RWPE2 (cell line): ENCODE data around the gene KCTD8.

ENCODE experiments used
- ATAC-seq: fragments of 200-7000 bp; cut with Tn5 transposase; 3 replicates; pipeline ENCODE4 v1.9.1; 2021; ENCODE audit warnings: low read depth
- DNase-seq: peaks from one replicate; pipeline ENCODE4 v3.0.0-alpha.2; 2020; ENCODE audit warnings: low spot score
- H3K27ac ChIP-seq: fragments of 450-650 bp; 2 replicates; pipeline ENCODE4 v1.5.1; 2017; ENCODE audit warnings: mild to moderate bottlenecking; ENCODE audit not compliant: poor library complexity, severe bottlenecking
- H3K27me3 ChIP-seq: fragments of 250-450 bp; sonication (Bioruptor Pico); 2 replicates; pipeline ENCODE4 v1.5.1; 2021; ENCODE audit warnings: mild to moderate bottlenecking, moderate library complexity; ENCODE audit not compliant: insufficient read depth, poor library complexity, severe bottlenecking
- H3K36me3 ChIP-seq: fragments of 250-450 bp; sonication (Bioruptor Pico); 2 replicates; pipeline ENCODE4 v1.5.1; 2020; ENCODE audit warnings: low read depth, mild to moderate bottlenecking, moderate library complexity
- H3K4me1 ChIP-seq: fragments of 250-450 bp; sonication (Bioruptor Pico); 2 replicates; pipeline ENCODE4 v1.5.1; 2021; ENCODE audit warnings: mild to moderate bottlenecking, moderate library complexity; ENCODE audit not compliant: insufficient read depth, poor library complexity, severe bottlenecking
- H3K4me3 ChIP-seq: fragments of 250-450 bp; sonication (Bioruptor Pico); 2 replicates; pipeline ENCODE4 v1.5.1; 2021; ENCODE audit warnings: mild to moderate bottlenecking, moderate library complexity; ENCODE audit not compliant: severe bottlenecking
- H3K9me3 ChIP-seq: fragments of 250-450 bp; sonication (Bioruptor Pico); 2 replicates; pipeline ENCODE4 v1.5.1; 2021; ENCODE audit warnings: mild to moderate bottlenecking, moderate library complexity; ENCODE audit not compliant: severe bottlenecking
- CTCF ChIP-seq: fragments of 450-650 bp; IDR thresholded peaks from one replicate; pipeline ENCODE4 v1.5.1; 2017; ENCODE audit warnings: mild to moderate bottlenecking, moderate library complexity; ENCODE audit not compliant: poor library complexity, severe bottlenecking

KCTD8 gene

GRCh38 chr4:44145868-44146267 is 302.7 kb downstream of the KCTD8 start:
- Histone ChIP-seq H3K27me3 (no peaks in the 10 kb centered on the region), H3K4me1 (peaks cover 36% of the 10 kb centered on the region), H3K27ac (peak overlapping the region; percentile 88), H3K9me3 (no peaks in the 10 kb centered on the region), H3K4me3 (no peak overlapping the region), H3K36me3 (no peaks in the 10 kb centered on the region)
- ATAC-seq (peak; percentile 72), DNase-seq (no peak)
- TF ChIP-seq CTCF, result no peak

GRCh38 chr4:44132526-44132925 is 316.1 kb downstream of the KCTD8 start:
- Histone ChIP-seq H3K27ac (no peak overlapping the region), H3K4me1 (no peaks in the 10 kb centered on the region), H3K36me3 (no peaks in the 10 kb centered on the region), H3K27me3 (no peaks in the 10 kb centered on the region), H3K9me3 (no peaks in the 10 kb centered on the region), H3K4me3 (no peak overlapping the region)
- DNase-seq (no peak), ATAC-seq (no peak)
- TF ChIP-seq CTCF, result no peak
